HepG2 (cell line): ENCODE data around the gene TMEM53. TPM values are rescaled to one million over a fixed set of nuclear protein-coding genes. Genes with fewer than 3 reads are reported as not detected.

Source experiments
- ARID2 ChIP-seq: sonication (generic); formaldehyde crosslinking; IDR thresholded peaks from 2 replicates; pipeline ENCODE4 v1.8.1; 2022; ENCODE audit warnings: mild to moderate bottlenecking, missing genetic modification reagents, borderline replicate concordance
- GATAD1 ChIP-seq: IDR thresholded peaks from 2 replicates; pipeline ENCODE4 v1.6.1; 2016; ENCODE audit warnings: missing genetic modification reagents, missing compliant biosample characterization
- HIC2 ChIP-seq: sonication (generic); formaldehyde crosslinking; IDR thresholded peaks from 2 replicates; pipeline ENCODE4 v1.9.0; 2022; ENCODE audit warnings: low read depth, missing genetic modification reagents
- JUNB ChIP-seq: sonication (generic); formaldehyde crosslinking; IDR thresholded peaks from 2 replicates; pipeline ENCODE4 v1.8.0; 2022; ENCODE audit warnings: missing genetic modification reagents, mild to moderate bottlenecking, borderline replicate concordance
- MAF1 ChIP-seq: sonication (generic); formaldehyde crosslinking; IDR thresholded peaks from 2 replicates; pipeline ENCODE4 v1.5.0; 2020; ENCODE audit warnings: missing genetic modification reagents, borderline replicate concordance
- MEIS1 ChIP-seq: sonication (generic); formaldehyde crosslinking; IDR thresholded peaks from 2 replicates; pipeline ENCODE4 v1.9.0; 2021; ENCODE audit warnings: mild to moderate bottlenecking, missing genetic modification reagents, moderate library complexity, borderline replicate concordance
- NR2C2 ChIP-seq: sonication (generic); formaldehyde crosslinking; IDR thresholded peaks from 2 replicates; pipeline ENCODE4 v1.4.0; 2020; ENCODE audit warnings: missing genetic modification reagents, mild to moderate bottlenecking, moderate library complexity, borderline replicate concordance
- SIX1 ChIP-seq: sonication (generic); formaldehyde crosslinking; IDR thresholded peaks from 2 replicates; pipeline ENCODE4 v1.4.0; 2020; ENCODE audit warnings: missing genetic modification reagents, borderline replicate concordance
- SNAPC4 ChIP-seq: sonication (generic); formaldehyde crosslinking; IDR thresholded peaks from 2 replicates; pipeline ENCODE4 v1.4.0; 2020; ENCODE audit warnings: mild to moderate bottlenecking, missing genetic modification reagents
- SP2 ChIP-seq: sonication (generic); formaldehyde crosslinking; IDR thresholded peaks from 2 replicates; pipeline ENCODE4 v1.5.1; 2020; ENCODE audit warnings: mild to moderate bottlenecking, missing genetic modification reagents
- SRSF4 ChIP-seq: fragments of 200-400 bp; formaldehyde crosslinking; IDR thresholded peaks from one replicate; pipeline ENCODE4 v1.6.1; 2018; ENCODE audit warnings: mild to moderate bottlenecking, low read depth, low read length, moderate library complexity; ENCODE audit not compliant: poor library complexity, severe bottlenecking
- TMF1 ChIP-seq: sonication (generic); formaldehyde crosslinking; IDR thresholded peaks from 2 replicates; pipeline ENCODE4 v1.8.1; 2022; ENCODE audit warnings: low read depth, missing genetic modification reagents
- ZBTB1 ChIP-seq: sonication (generic); formaldehyde crosslinking; IDR thresholded peaks from 2 replicates; pipeline ENCODE4 v1.4.0; 2020; ENCODE audit warnings: missing genetic modification reagents, borderline replicate concordance
- ZBTB7B ChIP-seq: sonication (generic); formaldehyde crosslinking; IDR thresholded peaks from 2 replicates; pipeline ENCODE4 v1.4.0; 2020; ENCODE audit warnings: missing genetic modification reagents
- ZFP37 ChIP-seq: sonication (generic); formaldehyde crosslinking; IDR thresholded peaks from 2 replicates; pipeline ENCODE4 v1.4.0; 2020; ENCODE audit warnings: missing genetic modification reagents, borderline replicate concordance
- ZNF382 ChIP-seq: sonication (generic); formaldehyde crosslinking; IDR thresholded peaks from 2 replicates; pipeline ENCODE4 v1.5.0; 2020; ENCODE audit warnings: missing genetic modification reagents, mild to moderate bottlenecking, borderline replicate concordance
- ZNF501 ChIP-seq: sonication (generic); formaldehyde crosslinking; IDR thresholded peaks from 2 replicates; pipeline ENCODE4 v1.5.1; 2020; ENCODE audit warnings: mild to moderate bottlenecking, moderate library complexity, missing genetic modification reagents
- ZNF775 ChIP-seq: sonication (generic); formaldehyde crosslinking; IDR thresholded peaks from 2 replicates; pipeline ENCODE4 v1.4.0; 2020; ENCODE audit warnings: missing genetic modification reagents, mild to moderate bottlenecking, moderate library complexity, borderline replicate concordance
- ZNF800 ChIP-seq: sonication (generic); formaldehyde crosslinking; IDR thresholded peaks from 2 replicates; pipeline ENCODE4 v1.4.0; 2020; ENCODE audit warnings: missing genetic modification reagents
- ZZZ3 ChIP-seq: sonication (generic); formaldehyde crosslinking; IDR thresholded peaks from 2 replicates; pipeline ENCODE4 v1.4.0; 2020; ENCODE audit warnings: missing genetic modification reagents, mild to moderate bottlenecking, borderline replicate concordance
- polyA plus RNA-seq, 8 experiments: library from polyadenylated mRNA; depleted of rRNA in 3 of 8; stranded (reverse) in 7 of 8; unstranded in 1 of 8; fragments of >200 nt; fragmentation: Illumina TruSeq in 4 of 8; extraction: Trizol in 4 of 8; gene quantifications; 2 replicates each; pipeline versions ENCODE4 v1.2.1 to v1.2.3, GENCODE V29; 2011 to 2016; ENCODE audit warnings: low read depth in 4 of 8, missing spikeins in 1 of 8, mixed read lengths in 1 of 8; ENCODE audit not compliant: insufficient read depth in 1 of 8
- total RNA-seq, 5 experiments: library from RNA; depleted of rRNA; stranded (reverse); fragments of >200 nt; fragmentation: Illumina TruSeq; extraction: Trizol; gene quantifications; 2 replicates each; pipeline ENCODE4 v1.2.3, GENCODE V29; 2016; ENCODE audit warnings: low read depth in 1 of 5

Gene TMEM53
- total and polyA plus RNA-seq, 2 of the 13 experiments (the other 11 are each of a cell fraction or from before 2014, with no cell fraction given), result 12.6 to 20.2 TPM

- TF ChIP-seq MAF1 (CRISPR knock-in tag), result no peak
- 0 out of 2 replicates have a peak, but pooled peaks have one; percentile 46 for TF ChIP-seq ZZZ3 (CRISPR knock-in tag)
- no peak for TF ChIP-seq TMF1 (CRISPR knock-in tag)
- no peak for TF ChIP-seq JUNB (CRISPR knock-in tag)
- TF ChIP-seq SRSF4, result no peak
- no peak for TF ChIP-seq ZBTB1
- TF ChIP-seq ZNF382 (CRISPR knock-in tag), result no peak
- peak; percentile 71 for TF ChIP-seq HIC2 (CRISPR knock-in tag)
- TF ChIP-seq SNAPC4, result no peak
- no peak for TF ChIP-seq ARID2 (CRISPR knock-in tag)
- TF ChIP-seq MEIS1 (CRISPR knock-in tag), result peak; percentile 63
- no peak; the same call in 1 of the 2 replicates for TF ChIP-seq ZNF501 (CRISPR knock-in tag)
- peak; percentile 55; the same call in 1 of the 2 replicates for TF ChIP-seq ZNF800
- TF ChIP-seq NR2C2 (CRISPR knock-in tag), result peak; percentile 91
- TF ChIP-seq ZBTB7B (CRISPR knock-in tag), result peak; percentile 37; the same call in 1 of the 2 replicates
- peak; percentile 62; the same call in 1 of the 2 replicates for TF ChIP-seq GATAD1 (CRISPR knock-in tag)
- no peak for TF ChIP-seq SIX1 (CRISPR knock-in tag)
- TF ChIP-seq ZFP37 (CRISPR knock-in tag), result 0 out of 2 replicates have a peak, but pooled peaks have one; percentile 44
- TF ChIP-seq SP2 (CRISPR knock-in tag), result peak; percentile 99
- no peak for TF ChIP-seq ZNF775 (CRISPR knock-in tag)
Observed at GRCh38 chr1:44674113-44675000, at the start of gene TMEM53, which contains the start of gene ARMH1 (continued).
